Measurements from ENCODE around the gene ERLEC1.
"Not testable (repeated sequence)": the region's sequence is repeated elsewhere in the genome, so short reads cannot be mapped to it uniquely, and the experiment has no call there.

The ERLEC1 gene

DNA sequence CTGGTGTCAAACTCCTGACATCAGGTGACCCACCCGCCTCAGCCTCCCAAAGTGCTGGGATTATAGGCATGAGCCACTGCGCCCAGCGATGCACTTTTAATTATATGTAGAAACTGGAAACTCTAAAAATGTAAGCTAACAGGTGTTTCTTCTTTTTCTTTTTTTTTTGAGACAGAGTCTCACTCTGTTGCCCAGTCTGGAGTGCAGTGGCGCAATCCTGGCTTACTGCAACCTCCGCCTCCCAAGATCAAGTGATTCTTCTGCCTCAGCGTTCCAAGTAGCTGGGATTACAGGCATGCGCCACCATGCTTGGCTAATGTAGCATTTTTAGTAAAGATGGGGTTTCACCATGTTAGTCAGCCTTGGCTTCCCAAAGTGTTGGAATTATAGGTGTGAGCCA, 54.8 kb downstream of the ERLEC1 start:
- not testable (repeated sequence) for DNase-seq; H3K9me3 Mint-ChIP-seq; H3K4me1 Mint-ChIP-seq (ENCODE audit: low read depth); H3K27me3 Mint-ChIP-seq; H3K4me3 Mint-ChIP-seq; H3K36me3 Mint-ChIP-seq (ENCODE audit: low read depth); H3K27ac Mint-ChIP-seq

DNA sequence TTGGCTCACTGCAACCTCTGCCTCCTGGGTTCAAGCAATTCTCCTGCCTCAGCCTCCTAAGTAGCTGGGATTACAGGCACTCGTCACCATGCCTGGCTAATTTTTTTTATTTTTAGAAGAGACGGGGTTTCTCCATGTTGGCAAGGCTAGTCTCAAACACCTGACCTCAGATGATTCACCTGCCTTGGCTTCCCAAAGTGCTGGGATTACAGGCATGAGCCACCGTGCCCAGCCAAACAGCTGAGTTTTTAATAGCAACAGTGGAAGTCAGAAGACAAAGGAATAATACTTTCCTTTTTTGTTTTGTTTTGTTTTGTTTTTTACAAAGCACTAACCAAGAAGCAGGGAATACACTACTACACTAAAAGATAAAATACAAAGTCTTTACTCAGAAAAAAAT, 56.0 kb downstream of the ERLEC1 start:
- H3K4me1 Mint-ChIP-seq (ENCODE audit: low read depth), result peaks cover 3% of the 10 kb centered on the region
- peaks cover 2% of the 10 kb centered on the region for H3K36me3 Mint-ChIP-seq (ENCODE audit: low read depth)

DNA sequence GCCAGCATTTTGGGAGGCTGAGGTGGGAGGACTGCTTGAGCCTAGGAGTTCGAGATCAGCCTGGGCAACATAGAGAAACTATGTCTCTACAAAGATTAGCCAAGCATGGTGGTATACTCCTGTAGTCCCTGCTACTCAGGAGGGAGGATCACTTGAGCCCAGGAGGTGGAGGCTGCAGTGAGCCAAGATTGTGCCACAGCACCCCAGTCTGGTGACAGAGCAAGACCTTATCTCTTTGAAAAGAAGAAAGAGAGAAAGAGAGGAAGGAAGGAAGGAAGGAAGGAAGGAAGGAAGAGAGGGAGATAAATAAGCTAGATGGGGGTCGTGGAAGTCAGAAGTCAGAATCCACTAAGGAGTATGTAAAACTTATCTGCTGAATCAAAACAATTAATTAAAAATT, 56.8 kb downstream of the ERLEC1 start:
- Mint-ChIP-seq H3K27me3 (no peaks in the 10 kb centered on the region), H3K36me3 (ENCODE audit: low read depth) (peaks cover 7% of the 10 kb centered on the region), H3K4me3 (no peak overlapping the region), H3K9me3 (no peaks in the 10 kb centered on the region), H3K4me1 (ENCODE audit: low read depth) (peaks cover 3% of the 10 kb centered on the region), H3K27ac (no peak overlapping the region)
- DNase-seq, result no peak

More for the DNA sequence above, 56.0 kb downstream of the ERLEC1 start:
- Mint-ChIP-seq H3K27me3 (no peaks in the 10 kb centered on the region), H3K4me3 (no peak overlapping the region), H3K9me3 (no peaks in the 10 kb centered on the region), H3K27ac (no peak overlapping the region)
- DNase-seq, result no peak

DNA sequence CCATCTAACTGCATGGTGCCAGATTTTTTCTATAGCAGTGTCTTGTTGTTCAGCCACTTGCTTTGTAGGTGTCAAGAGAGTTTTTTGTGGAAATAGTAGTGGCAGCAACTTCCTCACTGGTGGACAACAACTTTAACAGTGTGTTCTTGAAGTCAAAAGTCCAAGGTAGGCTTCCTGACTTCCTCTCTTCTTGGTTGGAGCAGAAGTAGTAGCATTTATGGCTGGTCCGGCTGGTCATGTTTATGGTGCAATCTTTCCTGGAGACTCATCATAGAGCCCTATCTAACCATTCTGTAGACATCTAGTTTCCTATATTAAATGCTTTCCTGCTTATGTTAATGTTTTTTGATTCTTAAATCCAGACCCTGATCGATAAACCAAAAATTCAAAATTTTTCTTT, 61.2 kb downstream of the ERLEC1 start:
- DNase-seq, result no peak

DNA sequence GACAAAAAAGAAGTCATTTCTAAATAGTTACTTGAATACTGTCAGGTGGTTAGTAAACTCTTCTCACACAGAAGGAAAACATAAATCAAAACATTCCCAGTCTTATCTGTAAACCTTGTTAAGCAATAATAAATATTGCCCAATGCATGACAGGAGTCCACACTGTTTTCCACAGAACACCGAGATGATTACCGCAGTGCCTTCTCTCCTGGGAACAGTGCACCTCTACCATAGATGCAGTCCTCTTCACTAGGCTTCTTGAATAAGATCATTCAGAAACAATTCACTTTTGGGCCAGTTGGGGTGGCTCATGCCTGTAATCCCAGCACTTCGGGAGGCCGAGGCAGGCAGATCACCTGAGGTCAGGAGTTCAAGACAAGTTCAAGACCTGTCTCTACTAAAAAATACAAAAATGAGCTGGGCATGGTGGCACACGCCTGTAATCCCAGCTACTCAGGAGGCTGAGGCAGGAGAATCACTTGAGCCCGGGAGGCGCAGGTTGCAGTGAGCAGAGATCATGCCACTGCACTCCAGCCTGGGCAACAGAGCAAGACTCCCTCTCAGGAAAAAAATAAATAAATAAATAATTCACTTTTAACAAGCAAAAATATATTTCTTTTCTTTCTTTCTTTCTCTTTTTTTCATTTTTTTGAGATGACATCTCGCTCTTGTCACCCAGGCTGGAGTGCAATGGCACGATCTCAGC, 64.4 kb downstream of the ERLEC1 start:
- not testable (repeated sequence) for H3K4me3 Mint-ChIP-seq; H3K27ac Mint-ChIP-seq; H3K27me3 Mint-ChIP-seq; H3K9me3 Mint-ChIP-seq; H3K4me1 Mint-ChIP-seq (ENCODE audit: low read depth); DNase-seq
- H3K36me3 Mint-ChIP-seq (ENCODE audit: low read depth), result peaks cover 36% of the 10 kb centered on the region

More for the DNA sequence above, 61.2 kb downstream of the ERLEC1 start:
- Mint-ChIP-seq H3K4me3 (no peak overlapping the region), H3K9me3 (no peaks in the 10 kb centered on the region), H3K27ac (no peak overlapping the region), H3K4me1 (ENCODE audit: low read depth) (peaks cover 3% of the 10 kb centered on the region), H3K27me3 (no peaks in the 10 kb centered on the region), H3K36me3 (ENCODE audit: low read depth) (peaks cover 16% of the 10 kb centered on the region)

DNA sequence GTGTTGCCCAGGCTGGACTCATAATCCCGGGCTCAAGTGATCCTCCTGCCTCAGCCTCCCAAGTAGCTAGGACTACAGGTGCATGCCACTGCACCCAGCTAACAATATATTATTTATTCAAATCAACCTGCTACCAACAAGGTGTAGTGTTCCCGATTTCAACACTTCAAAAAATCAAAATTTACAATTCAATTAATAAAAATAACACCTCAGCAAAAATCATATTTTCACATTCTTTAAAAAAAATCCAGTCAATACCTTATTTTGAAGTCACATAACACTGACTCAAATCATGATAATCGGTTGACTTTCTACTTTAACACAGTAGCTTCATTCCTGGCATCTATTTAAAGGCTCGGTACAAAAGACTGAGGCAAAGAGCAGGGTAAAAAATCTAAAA, 65.7 kb downstream of the ERLEC1 start:
- no peak overlapping the region for H3K4me3 Mint-ChIP-seq
- H3K27ac Mint-ChIP-seq, result no peak overlapping the region
- H3K36me3 Mint-ChIP-seq (ENCODE audit: low read depth), result peaks cover 36% of the 10 kb centered on the region
- H3K27me3 Mint-ChIP-seq, result no peaks in the 10 kb centered on the region
- no peaks in the 10 kb centered on the region for H3K9me3 Mint-ChIP-seq
- DNase-seq, result no peak
- peaks cover 10% of the 10 kb centered on the region for H3K4me1 Mint-ChIP-seq (ENCODE audit: low read depth)

DNA sequence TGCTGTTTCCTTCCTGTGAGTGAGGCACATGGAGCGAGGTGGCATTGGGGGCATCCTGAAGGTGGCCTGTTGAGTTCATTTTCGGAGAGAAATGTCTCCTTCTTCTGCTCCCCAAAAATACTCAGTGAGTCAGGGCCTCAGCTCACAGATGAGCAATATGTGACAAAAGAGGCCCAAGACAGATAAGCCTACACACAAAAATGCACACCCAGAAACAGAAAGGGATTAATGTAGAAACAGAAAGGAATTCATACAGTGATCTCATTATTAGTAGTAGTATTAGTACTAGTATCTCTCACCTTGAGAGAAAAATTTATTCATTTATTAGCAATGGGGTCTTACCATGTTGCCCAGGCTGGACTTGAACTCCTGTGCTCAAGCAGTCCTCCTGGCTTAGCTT, 67.8 kb downstream of the ERLEC1 start:
- Mint-ChIP-seq H3K27me3 (no peaks in the 10 kb centered on the region), H3K4me3 (no peak overlapping the region), H3K9me3 (no peaks in the 10 kb centered on the region), H3K27ac (peak overlapping the region; percentile 35), H3K4me1 (ENCODE audit: low read depth) (peaks cover 10% of the 10 kb centered on the region), H3K36me3 (ENCODE audit: low read depth) (peaks cover 33% of the 10 kb centered on the region)
- no peak for DNase-seq

DNA sequence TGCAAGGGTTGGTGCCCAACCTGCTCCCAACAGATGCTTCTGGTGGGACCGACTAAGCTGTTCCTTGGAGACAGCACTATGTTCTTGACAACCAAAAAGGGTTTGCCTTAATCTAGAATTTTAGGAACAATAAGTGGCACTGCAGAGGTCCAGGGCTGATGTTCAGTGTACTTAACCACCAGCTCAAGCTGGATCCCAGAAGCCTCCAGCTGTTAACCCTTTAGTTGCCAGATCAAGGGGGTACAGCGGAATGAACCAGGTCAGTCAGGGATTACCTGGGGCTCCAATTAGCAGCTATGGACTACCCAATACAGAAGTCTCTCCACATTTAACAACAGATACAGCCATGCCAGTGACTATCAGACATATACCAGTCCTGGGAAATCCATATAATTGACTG, 69.4 kb downstream of the ERLEC1 start:
- DNase-seq, result no peak
- H3K36me3 Mint-ChIP-seq (ENCODE audit: low read depth), result peaks cover 40% of the 10 kb centered on the region
- no peak overlapping the region for H3K4me3 Mint-ChIP-seq
- peaks cover 10% of the 10 kb centered on the region for H3K4me1 Mint-ChIP-seq (ENCODE audit: low read depth)
- H3K27ac Mint-ChIP-seq, result no peak overlapping the region
- no peaks in the 10 kb centered on the region for H3K27me3 Mint-ChIP-seq
- H3K9me3 Mint-ChIP-seq, result no peaks in the 10 kb centered on the region

DNA sequence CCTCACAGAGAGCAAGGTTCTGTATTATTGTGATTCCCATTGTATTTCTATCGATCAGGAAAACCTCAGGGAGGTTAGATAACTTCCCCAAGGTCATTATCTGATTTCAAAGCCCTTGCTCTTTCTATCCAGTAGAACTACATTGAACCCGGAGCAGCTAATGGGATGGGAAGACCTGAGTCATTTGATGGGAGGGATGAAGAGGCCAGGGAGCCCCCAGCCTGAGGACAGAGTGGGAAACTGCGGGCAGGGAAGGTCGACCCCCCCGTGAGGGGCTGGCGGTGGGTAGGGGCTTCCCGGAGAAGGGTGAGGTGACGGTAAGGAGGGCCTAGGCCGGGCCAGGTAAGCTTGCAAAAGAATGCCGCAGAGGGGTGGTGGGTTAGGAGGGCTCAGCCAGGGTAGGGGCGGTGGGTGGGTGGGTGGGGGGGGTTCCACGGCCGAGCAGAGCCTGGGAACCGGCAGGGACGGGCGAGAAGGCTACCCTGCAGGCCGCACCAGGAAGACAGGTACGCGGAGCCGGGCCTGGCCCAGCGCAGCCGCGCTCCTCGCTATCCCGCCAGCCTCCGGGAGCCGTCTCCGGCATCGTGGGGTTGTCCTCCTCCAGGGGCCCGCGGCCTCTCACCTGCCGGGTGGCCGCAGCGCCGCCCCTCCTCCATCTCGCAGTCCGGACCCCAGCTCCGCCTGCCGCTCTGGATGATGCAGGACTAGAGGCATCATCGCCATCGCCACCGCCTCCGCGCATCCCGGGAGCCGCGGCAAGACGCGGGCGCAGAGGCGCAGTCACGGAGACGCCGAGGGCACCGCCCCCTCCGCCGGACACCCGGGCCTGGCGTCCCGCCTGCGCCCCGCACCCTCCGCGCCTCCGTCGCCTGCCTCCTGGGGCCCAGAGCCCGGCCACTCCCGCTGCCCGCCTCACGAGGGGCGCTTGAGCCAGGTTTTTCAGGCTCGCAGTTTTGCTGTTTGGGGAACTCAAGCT, 72.7 kb downstream of the ERLEC1 start, which contains the start of gene GPR75:
Gene GPR75 (minus strand): TSS at position 762 of the 976 bp plus-strand sequence. CDS start 5,211 bp downstream, outside the sequence.
- DNase-seq, result no peak

DNA sequence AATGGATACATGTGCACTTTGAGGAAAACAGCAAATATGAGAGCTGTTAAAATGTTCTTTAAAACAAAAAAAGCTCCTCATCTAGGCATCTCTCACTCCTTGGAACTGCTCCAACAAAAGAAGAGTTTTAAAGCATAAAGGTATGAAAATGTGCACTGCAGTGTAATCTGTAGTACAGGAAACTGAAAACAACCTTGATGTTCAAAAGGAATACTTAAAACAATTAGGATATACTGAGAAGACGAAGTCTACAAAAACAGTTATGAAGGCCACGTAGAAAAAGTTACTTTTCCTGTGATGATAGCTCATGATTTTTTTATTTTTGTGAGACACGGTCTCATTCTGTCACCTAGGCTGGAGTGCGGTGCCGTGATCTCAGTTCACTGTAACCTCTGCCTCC, 75.0 kb downstream of the ERLEC1 start:
- peaks cover 15% of the 10 kb centered on the region for H3K4me1 Mint-ChIP-seq (ENCODE audit: low read depth)
- H3K36me3 Mint-ChIP-seq (ENCODE audit: low read depth), result peaks cover 57% of the 10 kb centered on the region
- no peaks in the 10 kb centered on the region for H3K27me3 Mint-ChIP-seq
- no peaks in the 10 kb centered on the region for H3K9me3 Mint-ChIP-seq
- no peak overlapping the region for H3K27ac Mint-ChIP-seq
- H3K4me3 Mint-ChIP-seq, result no peak overlapping the region
- no peak for DNase-seq

More for the DNA sequence above, 72.7 kb downstream of the ERLEC1 start, which contains the start of gene GPR75:
- Mint-ChIP-seq H3K4me1 (ENCODE audit: low read depth) (peaks cover 21% of the 10 kb centered on the region), H3K4me3 (no peak within 1 kb of the TSS), H3K27ac (no peak within 1 kb of the TSS), H3K36me3 (ENCODE audit: low read depth) (peaks cover 40% of the 10 kb centered on the region), H3K9me3 (no peaks in the 10 kb centered on the region), H3K27me3 (no peaks in the 10 kb centered on the region)

DNA sequence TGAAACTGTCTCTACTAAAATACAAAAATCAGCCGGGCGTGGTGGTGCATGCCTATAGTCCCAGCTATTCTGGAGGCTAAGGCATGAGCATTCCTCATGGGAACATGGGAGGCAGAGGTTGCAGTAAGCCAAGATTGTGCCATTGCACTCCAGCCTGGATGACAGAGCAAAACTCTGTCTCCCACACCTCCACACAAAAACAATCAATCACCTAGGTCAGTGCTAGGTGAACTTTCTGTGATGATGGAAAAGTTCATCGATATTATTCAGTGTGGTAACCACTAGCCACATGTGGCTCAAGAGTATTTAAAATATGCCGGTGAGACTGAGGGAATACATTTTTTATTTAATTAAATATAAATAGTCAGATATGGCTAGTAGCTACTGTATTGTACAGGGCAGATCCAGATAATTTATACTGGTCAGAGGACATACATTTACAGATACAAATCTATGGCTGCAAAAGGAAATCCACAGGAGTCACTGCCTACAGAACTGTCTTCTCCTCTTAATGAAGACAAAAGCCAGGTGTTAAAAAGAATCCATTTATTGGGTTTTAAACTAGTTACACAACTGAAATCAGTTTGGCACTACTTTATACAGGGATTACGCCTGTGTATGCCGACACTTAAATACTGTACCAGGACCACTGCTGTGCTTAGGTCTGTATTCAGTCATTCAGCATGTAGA, 76.8 kb downstream of the ERLEC1 start:
- no peak overlapping the region for H3K27ac Mint-ChIP-seq
- H3K4me1 Mint-ChIP-seq (ENCODE audit: low read depth), result peaks cover 15% of the 10 kb centered on the region
- no peaks in the 10 kb centered on the region for H3K27me3 Mint-ChIP-seq
- no peak for DNase-seq
- H3K9me3 Mint-ChIP-seq, result no peaks in the 10 kb centered on the region
- peaks cover 71% of the 10 kb centered on the region for H3K36me3 Mint-ChIP-seq (ENCODE audit: low read depth)
- H3K4me3 Mint-ChIP-seq, result no peak overlapping the region

DNA sequence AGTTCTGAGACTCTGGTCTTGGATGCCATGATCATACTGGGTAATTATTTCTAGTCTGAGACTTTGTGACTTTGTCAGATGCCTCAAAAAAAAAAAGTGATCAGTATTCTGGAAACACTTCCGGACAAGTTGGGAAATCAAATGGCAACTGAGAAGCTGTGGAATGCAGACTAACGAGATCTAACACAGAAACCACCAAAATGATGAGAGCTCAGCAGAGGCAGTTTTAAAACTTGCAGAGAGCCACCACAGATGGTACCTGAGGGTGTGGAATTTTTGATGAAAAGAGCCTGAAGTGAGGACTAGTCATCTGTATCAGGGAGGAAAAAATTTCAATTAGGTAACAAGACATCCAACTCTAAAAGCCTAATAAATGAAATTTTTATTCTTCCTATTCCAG, 78.4 kb downstream of the ERLEC1 start:
- H3K27ac Mint-ChIP-seq, result peak overlapping the region; percentile 37
- H3K36me3 Mint-ChIP-seq (ENCODE audit: low read depth), result peaks cover 80% of the 10 kb centered on the region
- peaks cover 15% of the 10 kb centered on the region for H3K4me1 Mint-ChIP-seq (ENCODE audit: low read depth)

DNA sequence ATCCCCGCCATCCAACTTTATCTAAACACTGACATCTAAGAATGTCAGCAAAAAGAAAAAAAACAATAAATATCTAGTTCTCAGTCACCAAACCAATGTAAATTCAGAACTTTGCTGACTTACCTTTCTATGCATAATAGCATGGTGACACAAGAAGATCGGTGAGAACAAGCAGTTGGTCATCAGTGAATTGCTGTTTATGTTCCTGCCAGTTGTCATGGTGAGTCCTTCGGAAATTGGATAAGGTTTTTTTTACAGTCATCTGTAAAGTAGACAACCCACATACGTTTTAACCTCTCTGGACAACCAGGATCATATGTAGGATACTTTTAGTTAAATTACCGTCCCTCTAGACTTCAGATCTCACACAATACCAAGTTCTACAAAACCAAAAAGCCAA, 79.1 kb downstream of the ERLEC1 start:
- Mint-ChIP-seq H3K36me3 (ENCODE audit: low read depth) (peaks cover 73% of the 10 kb centered on the region), H3K4me1 (ENCODE audit: low read depth) (peaks cover 15% of the 10 kb centered on the region), H3K4me3 (no peak overlapping the region), H3K27me3 (no peaks in the 10 kb centered on the region), H3K27ac (peak overlapping the region; percentile 44), H3K9me3 (no peaks in the 10 kb centered on the region)
- DNase-seq, result no peak

More for the DNA sequence above, 78.4 kb downstream of the ERLEC1 start:
- no peak for DNase-seq
- no peaks in the 10 kb centered on the region for H3K27me3 Mint-ChIP-seq
- H3K9me3 Mint-ChIP-seq, result no peaks in the 10 kb centered on the region
- H3K4me3 Mint-ChIP-seq, result no peak overlapping the region

DNA sequence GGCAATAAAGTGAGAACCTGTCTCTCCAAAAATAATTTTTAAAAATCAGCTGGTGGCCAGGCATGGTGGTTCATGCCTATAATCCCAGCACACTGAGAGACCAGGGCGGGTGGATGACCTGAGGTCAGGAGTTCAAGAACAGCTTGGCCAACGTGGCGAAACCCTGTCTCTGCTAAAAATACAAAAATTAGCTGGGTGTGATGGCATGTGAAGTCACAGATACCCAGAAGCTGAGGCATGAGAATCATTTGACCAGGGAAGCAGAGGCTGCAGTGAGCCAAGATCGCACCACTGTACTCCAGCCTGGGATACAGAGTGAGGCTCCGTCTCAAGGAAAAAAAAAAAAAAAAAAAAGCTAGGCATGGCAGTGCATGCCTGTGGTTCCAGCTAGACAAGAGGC, 80.3 kb downstream of the ERLEC1 start:
- Mint-ChIP-seq H3K4me1 (ENCODE audit: low read depth) (peaks cover 9% of the 10 kb centered on the region), H3K27me3 (no peaks in the 10 kb centered on the region), H3K27ac (no peak overlapping the region), H3K4me3 (no peak overlapping the region), H3K36me3 (ENCODE audit: low read depth) (peaks cover 72% of the 10 kb centered on the region), H3K9me3 (no peaks in the 10 kb centered on the region)
- DNase-seq, result no peak
